ENCODE data around the gene KCNJ15. TPM values are rescaled to one million over a fixed set of nuclear protein-coding genes. Genes with fewer than 3 reads are reported as not detected.
A peak's percentile ranks its signal among the peaks of the same experiment; 100 is the strongest.

Gene KCNJ15
- total RNA-seq, 3 donors from 2014 or later, result 0.80 to 6.9 (median 0.98) TPM

DNA sequence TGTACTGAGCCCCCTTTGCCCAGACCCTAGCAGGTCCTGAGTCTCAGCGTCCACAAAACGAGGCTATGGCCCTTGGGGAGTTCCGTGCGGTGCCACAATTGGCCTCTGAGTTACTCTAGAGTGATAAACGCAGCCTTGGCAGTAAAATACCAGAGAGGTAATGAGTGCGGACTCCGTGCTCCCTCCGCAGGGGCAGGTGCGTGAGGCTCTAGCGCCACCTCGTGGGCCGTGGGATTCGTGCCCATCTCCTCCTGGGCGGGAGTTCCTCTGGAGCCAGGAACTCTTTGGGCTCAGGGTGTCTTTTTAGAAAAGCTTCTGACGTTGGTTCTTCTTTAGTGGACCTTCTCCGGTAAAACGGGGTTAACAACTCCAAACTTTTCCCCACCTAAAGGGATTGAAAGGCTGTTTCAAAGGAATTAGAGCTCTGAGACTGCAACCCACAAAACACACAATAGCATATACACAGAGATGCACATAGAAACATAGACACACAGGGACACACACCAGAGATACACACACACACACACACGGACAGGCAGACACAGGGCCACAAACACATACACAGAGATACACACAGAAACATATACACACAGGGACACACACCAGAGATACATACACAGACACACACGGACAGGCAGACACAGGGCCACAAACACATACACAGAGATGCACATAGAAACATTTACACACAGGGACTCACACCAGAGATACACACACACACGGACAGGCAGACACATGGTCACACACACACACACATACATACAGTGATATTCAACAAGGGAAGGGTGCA is 99.4 kb downstream of the KCNJ15 start:
- Histone ChIP-seq H3K36me3 (no peaks in the 10 kb centered on the region), H3K4me1 (peaks cover 0 to 9% of the 10 kb centered on the region in 2 donors), H3K27ac (no peak overlapping the region), H3K4me3 (no peak overlapping the region), H3K9me3 (no peaks in the 10 kb centered on the region), H3K27me3 (no peaks in the 10 kb centered on the region)
- DNase-seq (ENCODE audit: low spot score in 2 of 2), result peak; percentile 57 to 78
- peak in 1 of 3 donors; percentile 9 for TF ChIP-seq POLR2AphosphoS5 (IDR thresholded peaks at IDR 0.05)
- TF ChIP-seq POLR2A (IDR thresholded peaks at IDR 0.05), result no peak
- TF ChIP-seq, protein P1, sequence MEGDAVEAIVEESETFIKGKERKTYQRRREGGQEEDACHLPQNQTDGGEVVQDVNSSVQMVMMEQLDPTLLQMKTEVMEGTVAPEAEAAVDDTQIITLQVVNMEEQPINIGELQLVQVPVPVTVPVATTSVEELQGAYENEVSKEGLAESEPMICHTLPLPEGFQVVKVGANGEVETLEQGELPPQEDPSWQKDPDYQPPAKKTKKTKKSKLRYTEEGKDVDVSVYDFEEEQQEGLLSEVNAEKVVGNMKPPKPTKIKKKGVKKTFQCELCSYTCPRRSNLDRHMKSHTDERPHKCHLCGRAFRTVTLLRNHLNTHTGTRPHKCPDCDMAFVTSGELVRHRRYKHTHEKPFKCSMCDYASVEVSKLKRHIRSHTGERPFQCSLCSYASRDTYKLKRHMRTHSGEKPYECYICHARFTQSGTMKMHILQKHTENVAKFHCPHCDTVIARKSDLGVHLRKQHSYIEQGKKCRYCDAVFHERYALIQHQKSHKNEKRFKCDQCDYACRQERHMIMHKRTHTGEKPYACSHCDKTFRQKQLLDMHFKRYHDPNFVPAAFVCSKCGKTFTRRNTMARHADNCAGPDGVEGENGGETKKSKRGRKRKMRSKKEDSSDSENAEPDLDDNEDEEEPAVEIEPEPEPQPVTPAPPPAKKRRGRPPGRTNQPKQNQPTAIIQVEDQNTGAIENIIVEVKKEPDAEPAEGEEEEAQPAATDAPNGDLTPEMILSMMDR (IDR thresholded peaks at IDR 0.05), result peak; percentile 79 to 95 (median 85)
- intact Hi-C loops (cut with DNase I; ENCODE audit: low total_unique reads), result no loop called here

Other genes with a start within 250 kb of the KCNJ15 start
- 10 to 100 TPM; 12.2 to 21.0 (median 14.0) TPM for gene ERG, start 241.5 kb downstream of the KCNJ15 start, total RNA-seq